GM23338 (cell line): Measurements from ENCODE around the gene KRT17. TPM values are rescaled to one million over a fixed set of nuclear protein-coding genes. Genes with fewer than 3 reads are reported as not detected.

Experiments
- ATAC-seq: fragments of 200-7000 bp; cut with Tn5 transposase; 3 replicates; pipeline ENCODE4 v1.9.1; 2020
- DNase-seq: peaks from one replicate; pipeline ENCODE4 v3.0.0-alpha.2; 2015; ENCODE audit warnings: low spot score
- H2AFZ ChIP-seq: fragments of 200-600 bp; sonication (generic); 2 replicates; pipeline ENCODE4 v1.8.0; 2016; ENCODE audit warnings: antibody characterized with exemption, mild to moderate bottlenecking, moderate library complexity
- H3F3A ChIP-seq: fragments of 200-600 bp; sonication (generic); replicated peaks from 2 replicates; pipeline ENCODE4 v1.8.0; 2017; ENCODE audit warnings: antibody characterized with exemption, mixed run types, low read depth
- H3K27ac ChIP-seq: fragments of 200-600 bp; sonication (generic); 2 replicates; pipeline ENCODE4 v1.6.1; 2016; ENCODE audit warnings: low read depth
- H3K27me3 ChIP-seq: fragments of 200-600 bp; sonication (generic); 2 replicates; pipeline ENCODE4 v1.8.0; 2016; ENCODE audit warnings: mild to moderate bottlenecking, mixed run types, moderate library complexity; ENCODE audit not compliant: insufficient read depth
- H3K36me3 ChIP-seq: fragments of 200-600 bp; sonication (generic); 2 replicates; pipeline ENCODE4 v1.8.0; 2016; ENCODE audit warnings: mild to moderate bottlenecking; ENCODE audit not compliant: insufficient read depth
- H3K4me1 ChIP-seq: fragments of 200-600 bp; sonication (generic); 2 replicates; pipeline ENCODE4 v1.8.0; 2016; ENCODE audit warnings: mild to moderate bottlenecking, moderate library complexity; ENCODE audit not compliant: insufficient read depth
- H3K4me2 ChIP-seq: fragments of 200-600 bp; sonication (generic); 2 replicates; pipeline ENCODE4 v1.7.1; 2017; ENCODE audit warnings: mixed run types
- H3K4me3 ChIP-seq: fragments of 200-600 bp; sonication (generic); 2 replicates; pipeline ENCODE4 v1.6.1; 2016; ENCODE audit warnings: mixed run types
- H3K79me2 ChIP-seq: fragments of 200-600 bp; sonication (generic); replicated peaks from 2 replicates; pipeline ENCODE4 v1.8.0; 2017; ENCODE audit warnings: mild to moderate bottlenecking; ENCODE audit not compliant: insufficient read depth
- H3K9me2 ChIP-seq: fragments of 200-600 bp; sonication (generic); 2 replicates; pipeline ENCODE4 v1.8.0; 2017; ENCODE audit not compliant: insufficient read depth
- H4K20me1 ChIP-seq: fragments of 200-600 bp; sonication (generic); replicated peaks from 2 replicates; pipeline ENCODE4 v1.8.0; 2017; ENCODE audit warnings: mild to moderate bottlenecking; ENCODE audit not compliant: insufficient read depth
- H3K27ac Mint-ChIP-seq: 2 replicates; pipeline ENCODE4 v1.8.0; 2020; ENCODE audit warnings: inconsistent platforms, mild to moderate bottlenecking, moderate library complexity, mixed read lengths
- H3K27me3 Mint-ChIP-seq: 3 replicates; pipeline ENCODE4 v1.8.0; 2022; ENCODE audit warnings: low read depth, mild to moderate bottlenecking, moderate library complexity, mixed read lengths, inconsistent platforms; ENCODE audit not compliant: insufficient read depth, poor library complexity
- H3K36me3 Mint-ChIP-seq: 3 replicates; pipeline ENCODE4 v1.8.0; 2021; ENCODE audit warnings: low read depth, mild to moderate bottlenecking, inconsistent platforms, moderate library complexity, mixed read lengths
- H3K4me1 Mint-ChIP-seq: 3 replicates; pipeline ENCODE4 v1.8.0; 2020; ENCODE audit warnings: mild to moderate bottlenecking, inconsistent platforms, mixed read lengths
- H3K4me3 Mint-ChIP-seq: 3 replicates; pipeline ENCODE4 v1.8.0; 2021; ENCODE audit warnings: moderate library complexity, mild to moderate bottlenecking, inconsistent platforms, mixed read lengths
- H3K9me3 Mint-ChIP-seq: 3 replicates; pipeline ENCODE4 v1.8.0; 2020; ENCODE audit warnings: moderate library complexity, mild to moderate bottlenecking, inconsistent platforms, mixed read lengths
- CTCF ChIP-seq, 2 experiments: fragments of 200-600 bp in 1 of 2; sonication (generic) in 1 of 2; conservative IDR thresholded peaks; 2 replicates each; pipeline versions ENCODE4 v1.5.1 to v1.6.1; 2016 to 2017; ENCODE audit warnings: antibody characterized with exemption in 2 of 2, low read depth in 2 of 2, mild to moderate bottlenecking in 2 of 2, moderate library complexity in 1 of 2
- ETS1 ChIP-seq: IDR thresholded peaks from 2 replicates; pipeline ENCODE4 v1.6.1; 2016; ENCODE audit warnings: antibody characterized with exemption
- EZH2 ChIP-seq: fragments of 200-600 bp; sonication (generic); IDR thresholded peaks from one replicate; pipeline ENCODE4 v1.8.0; 2017; ENCODE audit warnings: antibody characterized with exemption, mild to moderate bottlenecking, low read depth; ENCODE audit not compliant: unreplicated experiment
- EZH2phosphoT487 ChIP-seq: fragments of 200-600 bp; sonication (generic); IDR thresholded peaks from one replicate; pipeline ENCODE4 v1.8.1; 2018; ENCODE audit warnings: antibody characterized with exemption; ENCODE audit not compliant: unreplicated experiment
- JUNB ChIP-seq: IDR thresholded peaks from one replicate; pipeline ENCODE4 v1.6.1; 2016; ENCODE audit warnings: antibody characterized with exemption; ENCODE audit not compliant: unreplicated experiment
- NANOG ChIP-seq: IDR thresholded peaks from 2 replicates; pipeline ENCODE4 v1.6.1; 2016; ENCODE audit warnings: antibody characterized with exemption, borderline replicate concordance
- POLR2AphosphoS5 ChIP-seq: IDR thresholded peaks from 2 replicates; pipeline ENCODE4 v1.6.1; 2016; ENCODE audit warnings: antibody characterized with exemption, low read depth
- STAT1 ChIP-seq: IDR thresholded peaks from one replicate; pipeline ENCODE4 v1.6.1; 2016; ENCODE audit warnings: antibody characterized with exemption; ENCODE audit not compliant: unreplicated experiment
- ZNF114 ChIP-seq: fragments of 250-450 bp; sonication (Bioruptor Pico); IDR thresholded peaks from 2 replicates; pipeline ENCODE4 v1.5.0; 2020; ENCODE audit warnings: mild to moderate bottlenecking, moderate library complexity
- ZNF331 ChIP-seq: fragments of 250-450 bp; sonication (Bioruptor Pico); IDR thresholded peaks from 2 replicates; pipeline ENCODE4 v1.5.0; 2020; ENCODE audit warnings: low read depth, mild to moderate bottlenecking, moderate library complexity
- ZNF462 ChIP-seq: fragments of 250-450 bp; sonication (Bioruptor Pico); IDR thresholded peaks from 2 replicates; pipeline ENCODE4 v1.5.0; 2020; ENCODE audit warnings: mild to moderate bottlenecking, moderate library complexity
- polyA plus RNA-seq: library from polyadenylated mRNA; unstranded; fragments of >200 nt; fragmentation: Nextera tagmentation; extraction: Ambion mirVana; gene quantifications from 2 replicates; pipeline ENCODE4 v1.2.1, GENCODE V29; 2016
- total RNA-seq: library from RNA; depleted of rRNA; stranded (reverse); fragments of >200 nt; shearing (Covaris generic); gene quantifications from 2 replicates; pipeline ENCODE4 v1.2.3, GENCODE V29; 2014

The KRT17 gene
- total and polyA plus RNA-seq, 2 experiments from 2014 or later = 0.63 to 1.8 TPM

GRCh38 chr17:41631898-41632285 is 7.5 kb upstream of the KRT17 start (continued):
- no peak for TF ChIP-seq ETS1
- no peak for TF ChIP-seq STAT1
- TF ChIP-seq CTCF (conservative IDR thresholded peaks at IDR 0.05; ENCODE audit: low read depth in 2 of 2) = no peak
- TF ChIP-seq JUNB = no peak
- no peak for TF ChIP-seq EZH2
- no peak for TF ChIP-seq ZNF114 (CRISPR knock-in tag)
- no peak for TF ChIP-seq POLR2AphosphoS5
- TF ChIP-seq NANOG = no peak

GRCh38 chr17:41631025-41631897 is 6.9 kb upstream of the KRT17 start:
- Mint-ChIP-seq H3K4me1 (peaks cover 27% of the 10 kb centered on the region), H3K9me3 (no peaks in the 10 kb centered on the region), H3K36me3 (no peaks in the 10 kb centered on the region), H3K27ac (no peak overlapping the region), H3K4me3 (no peak overlapping the region), H3K27me3 (peaks cover 13% of the 10 kb centered on the region)
- DNase-seq (no peak), ATAC-seq (no peak)
- H3K79me2 ChIP-seq = no peaks in the 10 kb centered on the region
- H3K4me3 ChIP-seq = no peak overlapping the region
- H3K4me1 ChIP-seq = peaks cover 16% of the 10 kb centered on the region; the same call in 1 of the 2 replicates
- no peak overlapping the region for H2AFZ ChIP-seq
- no peaks in the 10 kb centered on the region for H3K27me3 ChIP-seq
- no peaks in the 10 kb centered on the region for H3K9me2 ChIP-seq
- no peak overlapping the region for H3K4me2 ChIP-seq
- H3K27ac ChIP-seq = no peak overlapping the region
- H4K20me1 ChIP-seq = no peaks in the 10 kb centered on the region
- no peaks in the 10 kb centered on the region for H3K36me3 ChIP-seq
- 0 out of 2 replicates have a peak, but pooled peaks cover 3% of the 10 kb centered on the region for H3F3A ChIP-seq
- TF ChIP-seq CTCF (conservative IDR thresholded peaks at IDR 0.05; ENCODE audit: low read depth in 2 of 2) (no peak), ZNF114 (CRISPR knock-in tag) (no peak), ETS1 (no peak), EZH2phosphoT487 (no peak), JUNB (no peak), ZNF331 (CRISPR knock-in tag) (no peak), ZNF462 (CRISPR knock-in tag) (no peak), NANOG (no peak)
